Natural killer cell (primary cell): Measurements from ENCODE around the gene KRT83. TPM values are rescaled to one million over a fixed set of nuclear protein-coding genes. Genes with fewer than 3 reads are reported as not detected.

Experiments
- ATAC-seq, 3 donors: fragments of 150-1000 bp in 2 of 3; fragments of 200-7000 bp in 1 of 3; cut with Tn5 transposase; 1 replicate in 1 of 3; 2 replicates in 2 of 3; pipeline ENCODE4 v1.10.0; 2021; ENCODE audit warnings: mild to moderate bottlenecking in 2 of 3, moderate library complexity in 2 of 3
- DNase-seq, 2 donors: peaks; one replicate each; pipeline versions ENCODE4 v3.0.0 to v3.0.0-alpha.2; 2013 to 2021; ENCODE audit warnings: mixed read lengths in 1 of 2
- H3K27ac ChIP-seq: one replicate; pipeline ENCODE4 v1.5.1; 2013; ENCODE audit warnings: mild to moderate bottlenecking, low read length
- H3K27me3 ChIP-seq: one replicate; pipeline ENCODE4 v1.6.1; 2013; ENCODE audit warnings: low read length; ENCODE audit not compliant: control insufficient read depth, insufficient read depth
- H3K36me3 ChIP-seq: one replicate; pipeline ENCODE4 v1.6.1; 2013; ENCODE audit warnings: low read length; ENCODE audit not compliant: control insufficient read depth, insufficient read depth
- H3K4me1 ChIP-seq: one replicate; pipeline ENCODE4 v1.6.1; 2013; ENCODE audit warnings: low read length; ENCODE audit not compliant: control insufficient read depth, insufficient read depth
- H3K4me3 ChIP-seq: one replicate; pipeline ENCODE4 v1.5.1; 2013; ENCODE audit warnings: low read length
- H3K9me3 ChIP-seq: one replicate; pipeline ENCODE4 v1.6.1; 2013; ENCODE audit warnings: low read length; ENCODE audit not compliant: control insufficient read depth, insufficient read depth
- H3K27ac Mint-ChIP-seq, 2 donors: one replicate each; pipeline ENCODE4 v1.8.0; 2022; ENCODE audit warnings: mild to moderate bottlenecking in 2 of 2, mixed read lengths in 2 of 2, moderate library complexity in 1 of 2
- H3K27me3 Mint-ChIP-seq, 2 donors: one replicate each; pipeline ENCODE4 v1.8.0; 2022; ENCODE audit warnings: low read depth in 2 of 2, mixed read lengths in 2 of 2
- H3K36me3 Mint-ChIP-seq: one replicate; pipeline ENCODE4 v1.8.0; 2022; ENCODE audit warnings: mixed read lengths
- H3K4me1 Mint-ChIP-seq, 2 donors: one replicate each; pipeline ENCODE4 v1.8.0; 2022; ENCODE audit warnings: mixed read lengths in 2 of 2
- H3K4me3 Mint-ChIP-seq: one replicate; pipeline ENCODE4 v1.8.0; 2022; ENCODE audit warnings: mild to moderate bottlenecking, moderate library complexity, mixed read lengths
- H3K9me3 Mint-ChIP-seq, 2 donors: one replicate each; pipeline ENCODE4 v1.8.0; 2022; ENCODE audit warnings: mixed read lengths in 2 of 2
- WGBS: methylation state at CpG from one replicate; pipeline ENCODE4 v1.1.7; 2013; ENCODE audit warnings: missing lambda C conversion rate; ENCODE audit not compliant: insufficient coverage; 5-methylcytosine and 5-hydroxymethylcytosine counted together
- intact Hi-C: fragments of 100-400 bp; cut with micrococcal nuclease; formaldehyde crosslinking; loops from one replicate; pipeline ENCODE4 v1.14.2; 2022
- total RNA-seq, 4 donors: library from RNA; stranded (reverse); fragments of 120-200 nt in 1 of 4; gene quantifications; one replicate each; pipeline versions ENCODE4 v1.2.3 to v1.2.4, GENCODE V29; 2013 to 2022
- TF ChIP-seq, protein P1 (sequence below): fragments of 200-600 bp; IDR thresholded peaks from one replicate; pipeline ENCODE4 v1.8.0; 2022; ENCODE audit warnings: antibody characterized with exemption

KRT83 gene
- total RNA-seq, 3 donors from 2014 or later (not counting 1 experiment from before 2014, with no cell fraction given), result not detected

DNA sequence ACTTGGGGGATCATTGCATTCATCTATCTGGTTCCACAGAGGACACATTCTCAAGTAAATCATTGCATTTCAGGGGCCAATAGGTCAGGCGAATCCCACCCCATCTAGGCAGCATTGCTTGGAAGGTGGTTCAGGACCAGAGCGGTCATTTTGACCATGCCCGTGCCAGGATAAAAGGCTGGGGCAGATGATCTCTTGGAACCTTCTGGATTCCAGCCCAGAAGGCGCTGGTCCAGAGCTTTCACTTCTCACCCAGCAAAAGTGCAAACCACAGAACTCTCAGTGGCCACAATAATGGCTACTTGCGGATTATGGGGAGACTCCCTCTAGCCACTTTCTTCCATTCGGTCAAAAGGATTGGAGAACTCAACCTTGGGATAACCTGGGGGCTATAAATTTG, 46.7 kb upstream of the KRT83 start:
- H3K27ac ChIP-seq, result no peak overlapping the region
- no peak overlapping the region for H3K4me3 Mint-ChIP-seq
- DNase-seq, result no peak
- no peak overlapping the region for H3K27ac Mint-ChIP-seq
- H3K27me3 Mint-ChIP-seq, result peaks cover 58 to 70% of the 10 kb centered on the region in 2 donors
- no peak overlapping the region for H3K4me3 ChIP-seq
- TF ChIP-seq, protein P1, sequence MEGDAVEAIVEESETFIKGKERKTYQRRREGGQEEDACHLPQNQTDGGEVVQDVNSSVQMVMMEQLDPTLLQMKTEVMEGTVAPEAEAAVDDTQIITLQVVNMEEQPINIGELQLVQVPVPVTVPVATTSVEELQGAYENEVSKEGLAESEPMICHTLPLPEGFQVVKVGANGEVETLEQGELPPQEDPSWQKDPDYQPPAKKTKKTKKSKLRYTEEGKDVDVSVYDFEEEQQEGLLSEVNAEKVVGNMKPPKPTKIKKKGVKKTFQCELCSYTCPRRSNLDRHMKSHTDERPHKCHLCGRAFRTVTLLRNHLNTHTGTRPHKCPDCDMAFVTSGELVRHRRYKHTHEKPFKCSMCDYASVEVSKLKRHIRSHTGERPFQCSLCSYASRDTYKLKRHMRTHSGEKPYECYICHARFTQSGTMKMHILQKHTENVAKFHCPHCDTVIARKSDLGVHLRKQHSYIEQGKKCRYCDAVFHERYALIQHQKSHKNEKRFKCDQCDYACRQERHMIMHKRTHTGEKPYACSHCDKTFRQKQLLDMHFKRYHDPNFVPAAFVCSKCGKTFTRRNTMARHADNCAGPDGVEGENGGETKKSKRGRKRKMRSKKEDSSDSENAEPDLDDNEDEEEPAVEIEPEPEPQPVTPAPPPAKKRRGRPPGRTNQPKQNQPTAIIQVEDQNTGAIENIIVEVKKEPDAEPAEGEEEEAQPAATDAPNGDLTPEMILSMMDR, result no peak
- intact Hi-C loops, result no loop called here
- H3K4me1 ChIP-seq, result no peaks in the 10 kb centered on the region
- H3K27me3 ChIP-seq, result peaks cover 17% of the 10 kb centered on the region
- H3K9me3 ChIP-seq, result no peaks in the 10 kb centered on the region
- no peak for ATAC-seq
- H3K36me3 Mint-ChIP-seq, result no peaks in the 10 kb centered on the region
- H3K9me3 Mint-ChIP-seq, result no peaks in the 10 kb centered on the region
- peaks cover 0 to 11% of the 10 kb centered on the region in 2 donors for H3K4me1 Mint-ChIP-seq
- WGBS, result 79% methylated on average over 6 of the region's 6 CpGs
- H3K36me3 ChIP-seq, result no peaks in the 10 kb centered on the region

DNA sequence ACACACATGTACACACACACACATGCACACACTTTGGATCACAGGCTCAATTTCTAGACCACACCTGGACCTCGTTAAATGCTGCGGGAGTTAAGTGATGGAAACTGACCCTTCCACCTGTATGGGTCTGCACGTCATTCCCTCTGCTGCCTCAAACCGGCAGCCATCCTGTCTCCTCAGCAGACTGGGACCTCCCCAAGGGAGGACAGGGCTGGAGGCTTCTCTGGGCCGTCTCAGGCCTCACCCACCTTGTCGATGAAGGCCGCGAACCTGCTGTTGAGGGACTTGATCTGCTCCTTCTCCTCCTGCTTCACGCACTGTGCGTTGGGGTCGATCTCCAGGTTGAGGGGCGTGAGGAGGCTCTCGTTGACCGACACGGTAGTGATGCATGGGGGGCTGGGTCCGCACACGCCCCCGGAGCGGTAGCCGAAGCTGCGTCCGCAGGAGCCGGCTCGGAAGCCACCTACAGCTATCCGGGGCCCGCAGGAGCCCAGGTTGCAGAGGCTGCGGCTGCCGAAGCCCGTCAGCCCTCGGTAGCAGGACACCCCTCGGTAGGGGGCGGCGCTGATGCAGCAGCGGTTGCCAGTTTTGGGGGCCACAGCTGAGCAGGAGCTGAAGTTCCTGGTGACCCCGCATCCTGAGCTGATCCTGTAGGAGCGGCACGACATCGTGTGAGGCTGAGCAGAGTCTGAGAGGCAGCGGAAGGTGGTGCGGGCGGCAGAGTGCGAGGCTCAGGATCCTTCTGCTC, 45.7 kb upstream of the KRT83 start, which contains the start of gene KRT85:
TSS of gene KRT85 (minus strand) at position 744 of the 748 bp plus-strand sequence. CDS start at position 668, 76 bp downstream.
- no peaks in the 10 kb centered on the region for H3K36me3 ChIP-seq
- Mint-ChIP-seq H3K27me3 (peaks cover 55 to 63% of the 10 kb centered on the region in 2 donors), H3K36me3 (no peaks in the 10 kb centered on the region), H3K4me3 (no peak within 1 kb of the TSS), H3K9me3 (no peaks in the 10 kb centered on the region), H3K4me1 (peaks cover 2 to 13% of the 10 kb centered on the region in 2 donors), H3K27ac (no peak within 1 kb of the TSS)
- H3K27me3 ChIP-seq, result peaks cover 17% of the 10 kb centered on the region
- DNase-seq (no peak), ATAC-seq (no peak)
- H3K4me1 ChIP-seq, result peaks cover 8% of the 10 kb centered on the region
- 89% methylated on average over 42 of the region's 42 CpGs for WGBS
- H3K27ac ChIP-seq, result no peak within 1 kb of the TSS
- no peak within 1 kb of the TSS for H3K4me3 ChIP-seq
- H3K9me3 ChIP-seq, result no peaks in the 10 kb centered on the region
- intact Hi-C loops, result no loop called here
- TF ChIP-seq, protein P1, result no peak

- Mint-ChIP-seq H3K27ac (no peak overlapping the region), H3K27me3 (peaks cover 44 to 61% of the 10 kb centered on the region in 2 donors), H3K9me3 (no peaks in the 10 kb centered on the region), H3K4me1 (peaks cover 21 to 30% of the 10 kb centered on the region in 2 donors), H3K36me3 (no peaks in the 10 kb centered on the region), H3K4me3 (no peak overlapping the region)
- Histone ChIP-seq H3K27ac (no peak overlapping the region), H3K36me3 (no peaks in the 10 kb centered on the region), H3K9me3 (no peaks in the 10 kb centered on the region), H3K4me3 (no peak overlapping the region), H3K27me3 (peaks cover 24% of the 10 kb centered on the region), H3K4me1 (peaks cover 23% of the 10 kb centered on the region)
- DNase-seq, result no peak
- intact Hi-C loops, result no loop called here
- no peak for ATAC-seq
- TF ChIP-seq, protein P1, result no peak
- 85% methylated on average over 14 of the region's 14 CpGs for WGBS
Measured at GRCh38 chr12:52364901-52365489, 43.8 kb upstream of the KRT83 start.
